Activated T-helper 1 cell treated with Interleukin-2 at 50 U/mL for 16 hours (primary cell): Measurements from ENCODE around the gene PON3.
"Not testable (repeated sequence)": the region's sequence is repeated elsewhere in the genome, so short reads cannot be mapped to it uniquely, and the experiment has no call there.

Source experiments
- DNase-seq: peaks from one replicate; pipeline ENCODE4 v3.0.0-alpha.2; 2020; ENCODE audit warnings: low read depth

Gene PON3

GRCh38 chr7:95411666-95412065 lies 15.5 kb upstream of the PON3 start:
- DNase-seq = no peak

GRCh38 chr7:95411036-95411435 lies 14.9 kb upstream of the PON3 start:
- DNase-seq = no peak

- no peak for DNase-seq
These were observed 11.6 kb upstream of the PON3 start for GRCh38 chr7:95407751-95408150.

GRCh38 chr7:95405800-95406199 lies 9.6 kb upstream of the PON3 start:
- DNase-seq = no peak

- no peak for DNase-seq
These were observed 9.0 kb upstream of the PON3 start for GRCh38 chr7:95405208-95405607.

GRCh38 chr7:95404316-95404865 lies 8.2 kb upstream of the PON3 start:
- no peak for DNase-seq

- no peak for DNase-seq
These were observed 2.2 kb upstream of the PON3 start for GRCh38 chr7:95398155-95398940.

GRCh38 chr7:95397381-95397780 lies 1.2 kb upstream of the PON3 start:
- DNase-seq = no peak

GRCh38 chr7:95395755-95396135 lies 430 bp downstream of the PON3 start:
- no peak for DNase-seq

GRCh38 chr7:95394370-95394769 lies 1.8 kb downstream of the PON3 start:
- DNase-seq = no peak

GRCh38 chr7:95391761-95392160 lies 4.4 kb downstream of the PON3 start:
- no peak for DNase-seq

- no peak for DNase-seq
These were observed 6.7 kb downstream of the PON3 start for GRCh38 chr7:95389516-95389915.

GRCh38 chr7:95379457-95379856 lies 16.7 kb downstream of the PON3 start:
- not testable (repeated sequence) for DNase-seq

- DNase-seq = no peak
These were observed 19.4 kb downstream of the PON3 start for GRCh38 chr7:95376632-95377400.

- no peak for DNase-seq
These were observed 20.5 kb downstream of the PON3 start for GRCh38 chr7:95375591-95376257.

- no peak for DNase-seq
These were observed 22.9 kb downstream of the PON3 start for GRCh38 chr7:95373323-95373722.

- no peak for DNase-seq
These were observed 27.9 kb downstream of the PON3 start for GRCh38 chr7:95368235-95368634.

GRCh38 chr7:95367606-95368005 lies 28.6 kb downstream of the PON3 start:
- DNase-seq = no peak

- no peak for DNase-seq
These were observed 31.0 kb downstream of the PON3 start for GRCh38 chr7:95365151-95365550.

GRCh38 chr7:95357623-95358022 lies 38.6 kb downstream of the PON3 start:
- DNase-seq = no peak

- no peak for DNase-seq
These were observed 53.4 kb downstream of the PON3 start for GRCh38 chr7:95342642-95343307.

- DNase-seq = no peak
These were observed 54.1 kb downstream of the PON3 start for GRCh38 chr7:95342029-95342428.
